PC-9 (cell line): ENCODE measurements around the gene SRRM5.

Experiments used
- CTCF ChIP-seq: fragments of 200-600 bp; sonication (generic); conservative IDR thresholded peaks from 2 replicates; pipeline ENCODE4 v1.6.1; 2017; ENCODE audit warnings: mixed run types, antibody characterized with exemption, mild to moderate bottlenecking, moderate library complexity
- EZH2 ChIP-seq: fragments of 200-600 bp; sonication (generic); IDR thresholded peaks from 2 replicates; pipeline ENCODE4 v1.8.0; 2017; ENCODE audit warnings: antibody characterized with exemption, low read depth

DNA sequence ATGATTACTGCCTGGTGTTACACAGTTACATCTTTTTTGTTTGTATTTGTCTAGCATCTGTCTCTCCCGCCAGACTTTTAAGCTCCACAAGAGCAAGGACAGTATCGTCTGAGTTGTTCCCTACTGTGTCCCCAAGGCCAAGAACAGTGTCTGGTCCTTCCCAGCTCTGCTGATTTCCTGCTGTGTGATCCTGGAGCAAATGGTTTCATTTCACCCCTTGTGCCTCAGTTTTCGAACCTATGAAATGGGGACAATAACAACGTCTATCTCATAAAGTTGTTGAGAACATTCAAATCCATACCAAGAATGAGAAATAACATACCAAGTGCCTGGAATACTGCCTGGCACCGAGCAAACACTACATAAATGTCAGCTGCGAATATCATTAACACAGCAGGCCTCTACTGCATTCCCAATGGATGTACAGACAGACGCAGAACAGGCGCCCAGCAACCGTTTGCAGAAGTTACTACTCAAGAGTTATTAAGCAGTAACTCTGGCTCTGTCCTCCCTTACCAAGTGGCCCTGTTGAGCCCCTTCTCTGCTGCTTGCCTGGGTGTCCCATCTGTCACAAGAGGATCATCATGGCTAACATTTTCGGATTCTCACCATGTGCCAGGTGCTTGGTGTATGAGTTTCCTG is 48.0 kb upstream of the SRRM5 start:
- TF ChIP-seq CTCF (no peak), EZH2 (no peak)
